SHP77 (cell line): ENCODE results near the gene PLEKHH1.
A peak's percentile ranks its signal among the peaks of the same experiment; 100 is the strongest.
"Not testable (repeated sequence)": the region's sequence is repeated elsewhere in the genome, so short reads cannot be mapped to it uniquely, and the experiment has no call there.

ENCODE experiments used
- DNase-seq, 2 experiments: peaks; one replicate each; lab custom pipeline; 2025; lab: John Stamatoyannopoulos, UW

PLEKHH1 gene

GRCh38 chr14:67583711-67584644 lies 50.9 kb downstream of the PLEKHH1 start:
- DNase-seq = peak; percentile 20 to 49

- no peak for DNase-seq
These were observed 51.9 kb downstream of the PLEKHH1 start for GRCh38 chr14:67584978-67585377.

- no peak for DNase-seq
These were observed 53.3 kb downstream of the PLEKHH1 start for GRCh38 chr14:67586369-67586768.

- DNase-seq = no peak
These were observed 56.2 kb downstream of the PLEKHH1 start for GRCh38 chr14:67589204-67589770.

- not testable (repeated sequence) for DNase-seq
These were observed 60.6 kb downstream of the PLEKHH1 start for GRCh38 chr14:67593650-67594049.

- no peak for DNase-seq
These were observed 62.3 kb downstream of the PLEKHH1 start for GRCh38 chr14:67595392-67595791.

- peak; percentile 86 for DNase-seq
These were observed 66.8 kb downstream of the PLEKHH1 start, which contains the start of gene PIGH for GRCh38 chr14:67599698-67600561. PIGH (minus strand) TSS chr14:67600268; CDS start chr14:67600203, 65 bp downstream.

GRCh38 chr14:67600562-67600974 lies 67.5 kb downstream of the PLEKHH1 start:
- not testable (repeated sequence) for DNase-seq

GRCh38 chr14:67602076-67602475 lies 69.0 kb downstream of the PLEKHH1 start:
- DNase-seq = no peak

GRCh38 chr14:67602995-67603545 lies 70.0 kb downstream of the PLEKHH1 start:
- no peak for DNase-seq

GRCh38 chr14:67607646-67608045 lies 74.6 kb downstream of the PLEKHH1 start:
- no peak for DNase-seq

- no peak for DNase-seq
These were observed 76.7 kb downstream of the PLEKHH1 start for GRCh38 chr14:67609642-67610310.

- no peak for DNase-seq
These were observed 77.4 kb downstream of the PLEKHH1 start for GRCh38 chr14:67610491-67610890.

- DNase-seq = peak; percentile 39 to 70
These were observed 85.5 kb downstream of the PLEKHH1 start for GRCh38 chr14:67618617-67619063.

- peak; percentile 95 to 99 for DNase-seq
These were observed 86.5 kb downstream of the PLEKHH1 start, which contains the start of gene ARG2 for GRCh38 chr14:67619446-67620216. ARG2 (plus strand) TSS chr14:67619920; CDS start chr14:67619978, 58 bp downstream.

GRCh38 chr14:67620217-67620785 lies 87.2 kb downstream of the PLEKHH1 start:
- peak in 1 of 2 experiments; percentile 27 for DNase-seq

- peak; percentile 54 to 78 for DNase-seq
These were observed 89.6 kb downstream of the PLEKHH1 start for GRCh38 chr14:67622675-67623074.

- DNase-seq = peak in 1 of 2 experiments; percentile 7
These were observed 90.0 kb downstream of the PLEKHH1 start for GRCh38 chr14:67623114-67623513.

GRCh38 chr14:67626131-67626530 lies 93.0 kb downstream of the PLEKHH1 start:
- not testable (repeated sequence) for DNase-seq

GRCh38 chr14:67627519-67627918 lies 94.4 kb downstream of the PLEKHH1 start:
- DNase-seq = no peak
